OCI-LY7 (cell line): ENCODE data around the gene TTF1. TPM values are rescaled to one million over a fixed set of nuclear protein-coding genes. Genes with fewer than 3 reads are reported as not detected.

ENCODE experiments used
- BruUV-seq: library from RNA; stranded (reverse); fragments of 400-500 nt; replicated peaks from 2 replicates; lab custom pipeline; 2021; lab: Mats Ljungman, UMichigan
- CTCF ChIA-PET: fragments of 300-600 bp; sonication (Branson Sonifier 250); formaldehyde crosslinking; loops from one replicate; lab custom pipeline; 2022; ENCODE audit warnings: antibody characterized with exemption; ENCODE audit not compliant: unreplicated experiment; lab: Charles Lee
- POLR2A ChIA-PET: fragments of 300-600 bp; sonication (Branson Sonifier 250); formaldehyde crosslinking; loops from one replicate; lab custom pipeline; 2022; ENCODE audit warnings: antibody characterized with exemption; lab: Charles Lee
- DNase-seq: peaks from one replicate; pipeline ENCODE4 v3.0.0-alpha.2; 2015; ENCODE audit warnings: low spot score
- H2AFZ ChIP-seq: fragments of 200-600 bp; sonication (generic), shearing (Covaris generic); 2 replicates; pipeline ENCODE4 v1.6.1; 2014; ENCODE audit warnings: mild to moderate bottlenecking, antibody characterized with exemption, low read length, moderate library complexity
- H3K27ac ChIP-seq: fragments of 200-600 bp; sonication (generic); 2 replicates; pipeline ENCODE4 v1.5.1; 2014; ENCODE audit warnings: mixed run types, low read depth, mild to moderate bottlenecking, moderate library complexity, low read length, inconsistent platforms; ENCODE audit not compliant: poor library complexity, severe bottlenecking
- H3K36me3 ChIP-seq: fragments of 200-600 bp; sonication (generic); 2 replicates; pipeline ENCODE4 v1.6.1; 2014; ENCODE audit warnings: mild to moderate bottlenecking, antibody characterized with exemption, low read length, moderate library complexity, mixed read lengths; ENCODE audit not compliant: insufficient read depth
- H3K4me1 ChIP-seq: fragments of 200-600 bp; sonication (generic); 2 replicates; pipeline ENCODE4 v1.5.1; 2014; ENCODE audit warnings: mild to moderate bottlenecking, low read length; ENCODE audit not compliant: insufficient read depth, poor library complexity, severe bottlenecking
- H3K4me2 ChIP-seq: fragments of 200-600 bp; sonication (generic); 2 replicates; pipeline ENCODE4 v1.6.1; 2014; ENCODE audit warnings: mild to moderate bottlenecking, low read length
- H3K4me3 ChIP-seq: fragments of 200-600 bp; sonication (generic); 2 replicates; pipeline ENCODE4 v1.5.1; 2014; ENCODE audit warnings: mild to moderate bottlenecking, low read depth, low read length; ENCODE audit not compliant: poor library complexity, severe bottlenecking
- H3K79me2 ChIP-seq: fragments of 200-600 bp; sonication (generic); 2 replicates; pipeline ENCODE4 v1.6.1; 2016; ENCODE audit warnings: low read depth, mild to moderate bottlenecking, low read length, moderate library complexity, mixed read lengths; ENCODE audit not compliant: insufficient read depth
- H3K9me2 ChIP-seq: fragments of 200-600 bp; sonication (generic); 2 replicates; pipeline ENCODE4 v1.6.1; 2016; ENCODE audit warnings: mild to moderate bottlenecking, low read length, mixed read lengths; ENCODE audit not compliant: insufficient read depth
- H3K9me3 ChIP-seq: fragments of 200-600 bp; sonication (generic); 2 replicates; pipeline ENCODE4 v1.6.1; 2014; ENCODE audit warnings: mild to moderate bottlenecking, mixed run types, low read length, mixed read lengths
- H4K20me1 ChIP-seq: fragments of 200-600 bp; sonication (generic); 2 replicates; pipeline ENCODE4 v1.6.1; 2014; ENCODE audit warnings: mild to moderate bottlenecking, antibody characterized with exemption, low read length, moderate library complexity, mixed read lengths; ENCODE audit not compliant: insufficient read depth
- EZH2phosphoT487 ChIP-seq: fragments of 200-600 bp; sonication (generic); IDR thresholded peaks from 2 replicates; pipeline ENCODE4 v1.6.1; 2018; ENCODE audit warnings: low read depth, borderline replicate concordance, mild to moderate bottlenecking, mixed run types, antibody characterized with exemption, low read length, moderate library complexity, mixed read lengths
- intact Hi-C: fragments of 100-400 bp; cut with micrococcal nuclease; formaldehyde crosslinking; loops from one replicate; pipeline ENCODE4 v1.10.0; 2022; ENCODE audit not compliant: unreplicated experiment
- total RNA-seq, 2 experiments: library from RNA; depleted of rRNA in 1 of 2; stranded (reverse); fragments of >200 nt in 1 of 2; shearing (Covaris generic) in 1 of 2; gene quantifications; 2 replicates each; pipeline ENCODE4 v1.2.3, GENCODE V29; 2014 to 2022
- TF ChIP-seq, protein P1 (sequence below): fragments of 200-600 bp; sonication (generic); conservative IDR thresholded peaks from 2 replicates; pipeline ENCODE4 v1.5.1; 2014; ENCODE audit warnings: mild to moderate bottlenecking, antibody characterized with exemption, low read length, moderate library complexity, mixed read lengths

The TTF1 gene
- total RNA-seq, 2 experiments from 2014 or later: 17.8 to 21.2 TPM

DNA sequence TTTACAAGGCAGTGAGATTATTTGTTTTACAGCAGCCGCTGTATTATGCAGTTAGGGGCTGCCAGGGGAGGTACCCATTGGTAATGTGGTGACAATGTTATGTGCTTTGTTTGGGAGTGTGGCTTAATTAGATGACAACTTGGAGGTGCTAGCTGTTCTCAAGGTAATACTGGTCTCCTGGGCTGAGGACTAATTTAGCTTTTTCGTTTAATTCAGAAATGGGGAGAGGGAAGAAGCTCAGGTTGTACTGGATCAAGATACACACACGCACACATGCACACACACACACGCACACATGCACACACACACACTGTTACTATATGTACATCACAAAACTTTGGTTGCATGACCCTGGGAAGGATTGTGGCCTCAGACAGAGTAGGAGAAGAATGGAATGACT lies 41.3 kb upstream of the TTF1 start:
- Histone ChIP-seq H3K27ac (no peak overlapping the region), H3K4me1 (peaks cover 5% of the 10 kb centered on the region), H4K20me1 (no peaks in the 10 kb centered on the region), H3K4me3 (no peak overlapping the region), H3K9me3 (no peaks in the 10 kb centered on the region), H3K79me2 (no peaks in the 10 kb centered on the region), H3K4me2 (no peak overlapping the region), H3K36me3 (no peaks in the 10 kb centered on the region), H2AFZ (no peak overlapping the region), H3K9me2 (no peaks in the 10 kb centered on the region)
- intact Hi-C loops: no loop called here
- CTCF ChIA-PET: no interaction called here
- no peak for TF ChIP-seq EZH2phosphoT487
- TF ChIP-seq, protein P1, sequence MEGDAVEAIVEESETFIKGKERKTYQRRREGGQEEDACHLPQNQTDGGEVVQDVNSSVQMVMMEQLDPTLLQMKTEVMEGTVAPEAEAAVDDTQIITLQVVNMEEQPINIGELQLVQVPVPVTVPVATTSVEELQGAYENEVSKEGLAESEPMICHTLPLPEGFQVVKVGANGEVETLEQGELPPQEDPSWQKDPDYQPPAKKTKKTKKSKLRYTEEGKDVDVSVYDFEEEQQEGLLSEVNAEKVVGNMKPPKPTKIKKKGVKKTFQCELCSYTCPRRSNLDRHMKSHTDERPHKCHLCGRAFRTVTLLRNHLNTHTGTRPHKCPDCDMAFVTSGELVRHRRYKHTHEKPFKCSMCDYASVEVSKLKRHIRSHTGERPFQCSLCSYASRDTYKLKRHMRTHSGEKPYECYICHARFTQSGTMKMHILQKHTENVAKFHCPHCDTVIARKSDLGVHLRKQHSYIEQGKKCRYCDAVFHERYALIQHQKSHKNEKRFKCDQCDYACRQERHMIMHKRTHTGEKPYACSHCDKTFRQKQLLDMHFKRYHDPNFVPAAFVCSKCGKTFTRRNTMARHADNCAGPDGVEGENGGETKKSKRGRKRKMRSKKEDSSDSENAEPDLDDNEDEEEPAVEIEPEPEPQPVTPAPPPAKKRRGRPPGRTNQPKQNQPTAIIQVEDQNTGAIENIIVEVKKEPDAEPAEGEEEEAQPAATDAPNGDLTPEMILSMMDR: no peak
- no peak for DNase-seq
- no TSS peak for BruUV-seq
- POLR2A ChIA-PET: no interaction called here

DNA sequence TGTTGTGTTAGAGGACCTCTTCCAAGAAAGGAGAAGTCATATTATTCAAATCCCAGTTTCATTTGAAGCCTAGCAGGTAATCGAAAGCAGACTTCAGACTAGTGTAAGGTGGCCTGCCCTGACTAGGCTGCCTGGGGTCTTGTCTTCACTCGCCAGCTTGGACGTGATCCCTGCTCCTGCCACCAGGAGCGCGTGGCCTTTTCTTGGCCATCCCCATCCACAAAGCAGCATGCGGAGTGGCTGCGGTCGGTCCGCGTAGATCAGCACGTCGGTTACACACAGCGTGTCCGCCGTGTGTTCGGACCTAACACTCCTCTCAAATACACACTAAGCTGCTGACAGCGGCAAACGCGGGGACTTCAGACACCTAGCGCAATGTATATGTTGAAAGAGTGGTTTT lies 40.7 kb upstream of the TTF1 start:
- Histone ChIP-seq H3K4me3 (no peak overlapping the region), H2AFZ (no peak overlapping the region), H3K36me3 (no peaks in the 10 kb centered on the region), H3K4me1 (peaks cover 5% of the 10 kb centered on the region), H3K4me2 (no peak overlapping the region), H3K79me2 (no peaks in the 10 kb centered on the region), H3K27ac (no peak overlapping the region), H3K9me3 (no peaks in the 10 kb centered on the region), H4K20me1 (no peaks in the 10 kb centered on the region), H3K9me2 (no peaks in the 10 kb centered on the region)
- ChIA-PET CTCF (no interaction called here), POLR2A (no interaction called here)
- DNase-seq: no peak
- no TSS peak for BruUV-seq
- intact Hi-C loops: no loop called here
- TF ChIP-seq EZH2phosphoT487: no peak
- TF ChIP-seq, protein P1: no peak

DNA sequence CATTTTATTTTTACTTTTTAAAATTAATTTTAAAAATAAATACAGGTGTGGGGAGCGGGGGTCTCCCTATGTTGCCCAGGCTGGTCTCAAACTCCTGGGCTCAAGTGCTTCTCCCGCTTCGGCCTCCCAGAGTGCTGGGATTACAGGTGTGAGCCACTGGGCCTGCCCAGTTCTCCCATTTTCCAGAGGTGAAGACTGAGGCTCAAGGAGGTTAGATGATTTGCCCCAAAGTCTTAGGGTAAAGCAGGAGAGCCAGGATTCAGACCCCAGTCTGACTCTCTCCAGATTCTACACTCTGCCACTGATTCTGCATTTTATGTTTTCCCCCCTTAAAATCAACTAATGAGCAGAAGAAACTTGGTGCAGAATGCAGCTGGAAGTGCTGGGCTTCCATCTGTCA lies 40.2 kb upstream of the TTF1 start:
- Histone ChIP-seq H3K4me3 (no peak overlapping the region), H3K9me3 (no peaks in the 10 kb centered on the region)

More for the DNA sequence above, 40.2 kb upstream of the TTF1 start:
- no peak for TF ChIP-seq EZH2phosphoT487
- TF ChIP-seq, protein P1: no peak
- BruUV-seq: no TSS peak
- no peaks in the 10 kb centered on the region for H4K20me1 ChIP-seq
- no peaks in the 10 kb centered on the region for H3K4me1 ChIP-seq
- no peak overlapping the region for H3K4me2 ChIP-seq
- POLR2A ChIA-PET: no interaction called here
- H3K79me2 ChIP-seq: no peaks in the 10 kb centered on the region
- CTCF ChIA-PET: no interaction called here
- intact Hi-C loops: no loop called here
- no peak overlapping the region for H3K27ac ChIP-seq
- no peak overlapping the region for H2AFZ ChIP-seq
- no peak for DNase-seq
- no peaks in the 10 kb centered on the region for H3K9me2 ChIP-seq
- no peaks in the 10 kb centered on the region for H3K36me3 ChIP-seq
